GM21825 (cell line): ENCODE results near the gene EPC1.
A peak's percentile ranks its signal among the peaks of the same experiment; 100 is the strongest.
"Not testable (repeated sequence)": the region's sequence is repeated elsewhere in the genome, so short reads cannot be mapped to it uniquely, and the experiment has no call there.

Source experiments
- ATAC-seq: cut with Tn5 transposase; IDR thresholded peaks from one replicate; pipeline ENCODE4 v1.9.1; 2021; ENCODE audit warnings: mild to moderate bottlenecking, moderate library complexity; ENCODE audit not compliant: unreplicated experiment

Gene EPC1

DNA sequence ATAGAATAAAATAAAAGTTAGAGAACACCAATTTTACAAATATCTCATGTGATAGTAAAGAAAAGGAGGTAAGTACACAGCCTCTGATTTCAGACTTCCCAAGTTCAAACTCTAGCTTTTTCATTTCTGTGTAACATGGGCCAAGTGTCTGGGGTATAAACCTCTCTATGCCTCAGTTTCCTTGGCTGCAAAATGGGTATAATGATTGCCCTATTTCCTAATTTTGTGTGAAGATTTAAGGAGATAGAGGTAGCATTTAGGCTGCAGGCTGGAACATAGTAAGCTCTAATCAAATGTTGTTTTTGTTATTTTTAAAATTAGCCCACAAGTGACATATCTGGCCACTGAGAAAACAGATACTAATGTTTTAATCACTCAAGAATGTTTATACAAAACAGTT is 26.1 kb upstream of the EPC1 start:
- no peak for ATAC-seq

DNA sequence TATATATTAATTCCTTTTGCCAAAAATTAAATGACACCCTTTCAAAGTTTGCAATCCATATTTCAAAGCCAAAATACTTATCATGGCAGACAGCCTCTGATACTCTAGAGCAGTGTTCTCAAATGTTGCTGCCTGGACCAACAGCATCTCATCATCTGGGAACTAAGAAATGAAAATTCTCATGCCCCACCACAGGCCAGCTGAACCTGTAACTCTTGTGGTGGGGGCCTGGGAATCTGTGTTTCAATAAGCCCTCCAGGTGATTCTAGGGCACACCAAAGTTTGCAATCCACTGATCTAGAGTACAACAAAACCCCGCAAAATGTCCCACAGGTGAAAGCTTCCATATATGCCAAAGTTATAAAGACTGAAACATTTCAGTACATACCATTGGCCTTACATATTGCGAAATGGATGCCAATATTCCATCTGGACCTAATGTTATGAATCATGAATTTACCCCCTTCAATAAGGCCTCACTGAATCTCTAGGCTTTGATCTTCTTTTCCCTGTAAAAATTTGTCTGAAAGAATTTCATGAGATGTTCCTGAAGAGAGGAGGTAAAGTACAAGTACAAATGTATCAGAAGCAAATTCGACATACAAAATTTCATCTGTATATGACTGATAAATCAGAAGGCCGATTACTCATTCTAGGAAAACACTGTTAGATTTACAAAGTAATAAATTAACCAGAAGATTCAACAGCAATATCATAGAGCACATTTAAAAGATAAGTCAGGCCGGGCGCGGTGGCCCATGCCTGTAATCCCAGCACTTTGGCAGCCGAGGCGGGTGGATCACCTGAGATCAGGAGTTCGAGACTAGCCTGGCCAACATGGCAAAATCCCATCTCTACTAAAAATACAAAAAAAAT is 25.3 kb upstream of the EPC1 start:
- ATAC-seq = no peak

DNA sequence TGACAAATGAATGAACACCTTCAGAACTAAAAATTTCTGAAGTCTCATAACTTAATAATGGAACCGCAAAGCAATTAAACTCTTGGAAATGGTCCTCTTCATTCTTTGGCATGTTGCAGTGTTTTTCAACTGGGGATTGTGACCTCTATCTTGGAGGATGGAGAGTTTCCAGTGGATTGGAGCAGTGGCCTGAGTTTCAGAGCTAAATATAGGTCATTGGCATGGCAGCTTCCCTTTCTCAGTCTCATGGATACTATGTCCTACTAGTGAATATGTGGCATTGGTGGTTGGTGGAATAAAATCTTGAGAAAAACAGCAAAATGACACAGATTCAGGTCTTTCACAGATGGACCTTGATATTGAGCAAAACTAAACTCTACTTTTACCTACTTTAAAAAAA is 24.1 kb upstream of the EPC1 start:
- no peak for ATAC-seq

GRCh38 chr10:32367793-32368453 is 21.0 kb upstream of the EPC1 start:
- no peak for ATAC-seq

DNA sequence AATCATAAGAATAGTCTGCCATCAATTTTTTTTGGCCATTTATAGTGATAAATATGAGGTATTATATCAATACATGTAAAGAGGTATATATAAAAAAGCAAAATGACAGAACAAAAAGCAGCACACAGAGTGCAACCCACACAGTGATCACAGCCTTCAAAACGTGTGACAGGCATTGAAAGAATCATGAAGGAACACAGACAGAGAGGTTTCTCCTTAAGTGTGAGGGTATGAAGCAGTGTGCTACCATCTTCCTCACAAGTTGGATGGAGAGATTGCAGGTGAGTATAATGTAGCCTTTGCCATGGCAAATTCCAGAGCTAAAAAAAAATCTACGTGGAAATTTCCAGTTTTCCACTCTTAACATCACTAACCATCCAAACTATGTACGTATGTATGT is 19.6 kb upstream of the EPC1 start:
- no peak for ATAC-seq

GRCh38 chr10:32366111-32366510 is 19.2 kb upstream of the EPC1 start:
- no peak for ATAC-seq

DNA sequence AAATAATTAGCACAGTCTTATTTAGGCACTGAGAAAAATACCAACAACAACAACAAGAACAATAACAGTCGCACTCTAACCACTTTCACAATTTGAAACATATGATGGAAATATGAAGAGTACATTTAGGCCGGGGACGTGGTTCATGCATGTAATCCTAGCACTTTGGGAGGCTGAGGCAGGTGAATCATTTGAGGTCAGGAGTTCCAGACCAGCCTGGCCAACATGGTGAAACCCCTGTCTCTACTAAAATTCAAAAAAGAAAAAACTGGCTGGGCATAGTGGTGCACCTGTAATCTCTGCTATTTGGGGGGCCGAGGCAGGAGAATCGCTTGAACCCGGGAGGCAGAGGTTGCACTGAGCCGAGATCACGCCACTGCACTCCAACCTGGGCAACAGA is 18.4 kb upstream of the EPC1 start:
- ATAC-seq = not testable (repeated sequence)

DNA sequence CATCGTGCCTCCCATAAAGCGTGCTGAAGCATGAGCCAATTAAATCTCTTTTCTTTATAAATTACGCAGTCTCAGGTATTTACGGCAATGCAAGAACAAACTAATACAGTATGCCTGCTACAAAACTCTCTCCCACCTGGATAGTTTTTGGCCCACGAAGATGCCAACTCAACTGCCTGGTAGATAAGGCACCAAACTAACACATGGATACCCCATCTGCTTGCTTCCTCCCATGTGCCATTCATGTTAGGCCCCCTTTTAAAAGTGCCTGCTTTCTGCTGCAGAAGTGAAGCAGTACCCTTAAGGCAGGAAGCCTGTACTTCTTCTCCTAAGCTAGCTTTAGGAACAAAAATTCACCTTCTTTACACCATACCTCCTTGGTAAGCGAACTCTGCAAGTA is 15.6 kb upstream of the EPC1 start:
- ATAC-seq = no peak

GRCh38 chr10:32360884-32361283 is 13.9 kb upstream of the EPC1 start:
- ATAC-seq = no peak

DNA sequence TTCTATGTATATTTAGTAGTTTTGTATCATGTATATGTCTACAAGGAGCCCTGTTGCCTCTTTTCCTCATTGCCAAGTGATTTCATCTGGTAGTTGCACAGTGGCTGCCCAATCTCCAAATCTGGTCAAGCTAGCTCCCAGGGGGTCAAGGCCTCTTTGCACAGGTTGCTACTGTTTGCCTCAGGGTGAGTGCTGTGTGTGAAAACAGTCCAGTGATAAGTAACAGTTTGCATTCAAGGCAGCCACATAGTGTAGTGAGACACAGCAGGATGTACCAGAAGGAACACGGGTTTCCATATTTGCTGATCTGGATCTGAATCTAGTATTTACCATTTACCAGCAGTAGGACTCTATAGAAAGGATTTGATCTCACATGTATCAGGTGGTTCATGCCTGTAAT is 13.3 kb upstream of the EPC1 start:
- no peak for ATAC-seq

GRCh38 chr10:32357056-32357735 is 10.2 kb upstream of the EPC1 start:
- no peak for ATAC-seq

- not testable (repeated sequence) for ATAC-seq
Measured at GRCh38 chr10:32354690-32355089, 7.7 kb upstream of the EPC1 start.

GRCh38 chr10:32350811-32351350 is 3.9 kb upstream of the EPC1 start:
- no peak for ATAC-seq

- ATAC-seq = no peak
Measured at GRCh38 chr10:32349968-32350738, 3.2 kb upstream of the EPC1 start.

DNA sequence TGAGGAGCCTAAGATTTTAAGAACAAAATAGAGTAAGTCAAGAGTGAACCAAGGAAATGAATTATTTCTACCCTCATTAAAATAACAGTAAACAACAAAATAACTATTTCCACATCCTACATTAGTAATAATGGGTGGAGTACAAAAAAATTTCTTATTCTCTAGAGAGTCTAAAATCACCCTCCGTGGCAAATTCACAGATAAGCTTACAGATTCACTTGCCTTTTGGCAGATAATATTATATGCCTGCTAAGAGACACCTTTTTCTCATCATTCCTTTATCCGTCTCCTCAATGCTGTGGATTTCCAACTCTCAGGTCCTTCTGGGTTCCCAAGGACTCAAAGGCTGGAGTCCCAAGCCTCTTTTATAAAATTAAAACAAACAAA is 2.2 kb upstream of the EPC1 start:
- no peak for ATAC-seq

- no peak for ATAC-seq
Measured at GRCh38 chr10:32348297-32349198, 1.6 kb upstream of the EPC1 start.

- peak; percentile 13 for ATAC-seq
Measured at GRCh38 chr10:32347363-32348022, 535 bp upstream of the EPC1 start.

DNA sequence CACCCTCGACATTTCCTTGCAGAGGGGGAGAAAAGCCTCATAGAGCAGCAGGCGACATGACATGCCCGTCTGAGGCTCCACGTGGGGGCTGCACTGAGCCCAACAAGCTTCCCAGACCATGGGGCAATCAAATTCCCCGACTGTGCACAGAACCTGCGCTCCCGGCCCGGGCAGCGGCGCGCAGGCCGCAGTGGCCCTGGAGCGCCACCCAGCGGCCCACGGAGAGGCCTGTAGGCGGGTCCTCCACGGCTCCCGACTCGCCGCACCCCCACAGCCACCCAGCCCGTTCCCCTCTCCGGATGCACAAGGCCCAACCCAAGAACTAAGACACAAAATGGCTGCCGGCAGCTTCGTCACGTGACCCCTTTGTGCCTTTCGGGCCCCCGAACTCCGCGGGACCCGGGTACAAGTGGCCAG is 816 bp downstream of the EPC1 start:
- peak; percentile 84 for ATAC-seq

- ATAC-seq = no peak
Measured at GRCh38 chr10:32341596-32341995, 5.4 kb downstream of the EPC1 start.
